Ishikawa (cell line): ENCODE measurements around the gene PTPRN2.

ENCODE experiments used
- CEBPB ChIP-seq: IDR thresholded peaks from 2 replicates; pipeline ENCODE4 v1.6.1; 2012
- CREB1 ChIP-seq: IDR thresholded peaks from 2 replicates; pipeline ENCODE4 v1.6.1; 2012; ENCODE audit warnings: low read depth
- EGR1 ChIP-seq: IDR thresholded peaks from 2 replicates; pipeline ENCODE4 v1.6.1; 2012
- EP300 ChIP-seq: IDR thresholded peaks from 2 replicates; pipeline ENCODE4 v1.6.1; 2012; ENCODE audit warnings: borderline replicate concordance
- FOXM1 ChIP-seq: IDR thresholded peaks from 2 replicates; pipeline ENCODE4 v1.6.1; 2012; ENCODE audit warnings: low read depth, borderline replicate concordance
- MAX ChIP-seq: IDR thresholded peaks from 2 replicates; pipeline ENCODE4 v1.6.1; 2012
- NFIC ChIP-seq: IDR thresholded peaks from 2 replicates; pipeline ENCODE4 v1.6.1; 2012
- RAD21 ChIP-seq: IDR thresholded peaks from 2 replicates; pipeline ENCODE4 v1.6.1; 2012; ENCODE audit warnings: low read depth
- REST ChIP-seq: IDR thresholded peaks from 2 replicates; pipeline ENCODE4 v1.6.1; 2012; ENCODE audit warnings: low read depth, mild to moderate bottlenecking
- TAF1 ChIP-seq: IDR thresholded peaks from 2 replicates; pipeline ENCODE4 v1.6.1; 2012; ENCODE audit warnings: low read depth, mild to moderate bottlenecking
- TCF12 ChIP-seq: IDR thresholded peaks from 2 replicates; pipeline ENCODE4 v1.6.1; 2012; ENCODE audit warnings: low read depth
- TEAD4 ChIP-seq: IDR thresholded peaks from 2 replicates; pipeline ENCODE4 v1.6.1; 2012
- YY1 ChIP-seq: IDR thresholded peaks from 2 replicates; pipeline ENCODE4 v1.6.1; 2012; ENCODE audit warnings: low read depth
- ZBTB7A ChIP-seq: IDR thresholded peaks from 2 replicates; pipeline ENCODE4 v1.6.1; 2012; ENCODE audit warnings: low read depth
- TF ChIP-seq, protein P1 (sequence below): IDR thresholded peaks from 2 replicates; pipeline ENCODE4 v1.6.1; 2012

PTPRN2 gene

DNA sequence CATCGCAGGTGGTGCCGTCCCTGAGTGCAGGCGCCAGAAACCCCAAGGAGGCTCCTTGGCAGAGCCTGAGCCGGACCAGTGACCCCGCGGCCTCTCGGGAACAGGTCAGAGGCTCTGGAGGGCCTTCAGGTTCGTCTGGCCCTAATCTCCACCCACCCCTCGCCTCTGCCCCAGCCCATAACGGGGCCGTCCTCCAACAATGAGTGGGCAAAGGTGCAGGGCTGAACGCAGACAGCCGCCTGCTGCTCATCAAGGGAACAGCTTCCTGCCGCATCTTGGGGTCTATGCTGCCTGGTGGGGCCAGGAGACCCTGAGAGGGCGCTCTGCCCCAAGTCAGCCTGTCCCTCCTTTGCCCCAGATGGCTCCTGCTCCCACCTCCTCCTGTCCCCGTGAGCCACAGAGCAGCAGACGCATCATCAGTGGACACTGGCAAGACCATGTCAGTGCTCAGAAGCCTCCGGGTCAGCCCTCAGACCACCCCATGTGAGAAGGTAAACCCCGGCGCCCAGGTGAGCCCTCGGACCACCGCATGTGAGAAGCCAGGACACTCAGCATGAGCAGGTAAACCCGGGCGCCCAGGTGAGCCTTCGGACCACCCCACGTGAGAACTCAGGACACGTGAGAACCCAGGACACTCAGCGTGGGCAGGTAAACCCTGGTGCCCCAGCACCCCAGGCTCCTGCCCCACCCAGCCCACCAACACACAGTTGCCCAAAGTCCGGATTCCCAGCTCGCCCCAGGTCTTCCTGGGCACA is 142.0 kb downstream of the PTPRN2 start:
- TF ChIP-seq YY1, result no peak
- no peak for TF ChIP-seq EP300
- TF ChIP-seq REST, result no peak
- TF ChIP-seq TCF12, result no peak
- TF ChIP-seq EGR1, result no peak
- no peak for TF ChIP-seq FOXM1
- no peak for TF ChIP-seq CREB1
- no peak for TF ChIP-seq TEAD4
- no peak for TF ChIP-seq CEBPB
- TF ChIP-seq ZBTB7A, result no peak
- no peak for TF ChIP-seq TAF1
- TF ChIP-seq MAX, result no peak
- TF ChIP-seq NFIC, result no peak
- TF ChIP-seq, protein P1, sequence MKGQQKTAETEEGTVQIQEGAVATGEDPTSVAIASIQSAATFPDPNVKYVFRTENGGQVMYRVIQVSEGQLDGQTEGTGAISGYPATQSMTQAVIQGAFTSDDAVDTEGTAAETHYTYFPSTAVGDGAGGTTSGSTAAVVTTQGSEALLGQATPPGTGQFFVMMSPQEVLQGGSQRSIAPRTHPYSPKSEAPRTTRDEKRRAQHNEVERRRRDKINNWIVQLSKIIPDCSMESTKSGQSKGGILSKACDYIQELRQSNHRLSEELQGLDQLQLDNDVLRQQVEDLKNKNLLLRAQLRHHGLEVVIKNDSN, result no peak
- TF ChIP-seq RAD21, result no peak

GRCh38 chr7:158444501-158445420 is 142.9 kb downstream of the PTPRN2 start:
- TF ChIP-seq EP300, result no peak
- TF ChIP-seq RAD21, result no peak
- no peak for TF ChIP-seq TCF12
- no peak for TF ChIP-seq EGR1
- no peak for TF ChIP-seq CREB1
- TF ChIP-seq, protein P1, result no peak
- TF ChIP-seq TAF1, result no peak
- TF ChIP-seq REST, result no peak
- TF ChIP-seq NFIC, result no peak
- TF ChIP-seq CEBPB, result no peak
- TF ChIP-seq FOXM1, result no peak
- TF ChIP-seq YY1, result no peak
- no peak for TF ChIP-seq TEAD4
- TF ChIP-seq ZBTB7A, result no peak
- no peak for TF ChIP-seq MAX

DNA sequence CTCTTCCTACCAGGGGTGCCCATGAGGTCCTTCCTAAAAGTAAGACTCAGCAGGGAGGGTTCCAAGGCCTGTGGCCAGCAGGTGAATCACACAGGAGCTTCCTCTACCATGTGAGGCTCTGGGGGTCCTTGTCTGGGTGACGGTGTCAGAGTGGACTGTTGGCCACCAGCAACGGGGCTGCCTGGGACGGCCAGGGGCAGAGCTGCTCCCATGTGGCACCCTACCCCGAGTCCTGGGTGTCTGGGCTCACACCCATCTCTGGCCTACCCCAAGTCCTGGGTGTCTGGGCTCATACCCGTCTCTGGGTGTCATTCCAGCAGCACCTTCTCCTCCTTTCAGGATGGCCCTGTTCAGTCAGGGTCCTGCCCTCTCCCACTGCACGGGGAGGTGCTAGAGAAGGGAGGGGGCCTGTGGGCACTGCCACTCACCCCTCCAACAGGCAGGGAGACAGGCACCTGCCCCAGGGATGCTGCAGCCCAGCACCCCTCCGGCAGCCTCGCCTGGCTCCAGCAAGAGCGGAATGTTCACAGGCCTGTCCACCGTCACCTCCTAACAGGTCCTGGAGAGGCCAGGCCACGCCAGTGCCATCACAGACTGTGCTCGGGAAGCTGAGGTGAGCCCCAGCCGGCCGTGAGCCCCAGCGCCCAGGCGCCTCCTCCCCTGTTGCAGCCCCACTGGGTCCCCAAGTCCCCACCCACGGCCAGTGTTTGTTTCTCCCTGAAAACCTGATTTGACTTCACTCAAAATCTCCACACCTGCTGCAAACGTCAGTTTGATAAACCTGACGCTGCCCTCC is 143.7 kb downstream of the PTPRN2 start:
- TF ChIP-seq TCF12, result no peak
- no peak for TF ChIP-seq ZBTB7A
- TF ChIP-seq REST, result no peak
- TF ChIP-seq EGR1, result no peak
- TF ChIP-seq, protein P1, result no peak
- no peak for TF ChIP-seq EP300
- no peak for TF ChIP-seq FOXM1
- no peak for TF ChIP-seq MAX
- TF ChIP-seq RAD21, result no peak
- TF ChIP-seq TEAD4, result no peak
- TF ChIP-seq TAF1, result no peak
- TF ChIP-seq CEBPB, result no peak
- no peak for TF ChIP-seq YY1
- no peak for TF ChIP-seq NFIC
- no peak for TF ChIP-seq CREB1
